NCI-H1048 (cell line): Measurements from ENCODE around the gene RBMS2.
"Not testable (repeated sequence)": the region's sequence is repeated elsewhere in the genome, so short reads cannot be mapped to it uniquely, and the experiment has no call there.

Source experiments
- DNase-seq: peaks from one replicate; lab custom pipeline; 2025; lab: John Stamatoyannopoulos, UW

Gene RBMS2

DNA sequence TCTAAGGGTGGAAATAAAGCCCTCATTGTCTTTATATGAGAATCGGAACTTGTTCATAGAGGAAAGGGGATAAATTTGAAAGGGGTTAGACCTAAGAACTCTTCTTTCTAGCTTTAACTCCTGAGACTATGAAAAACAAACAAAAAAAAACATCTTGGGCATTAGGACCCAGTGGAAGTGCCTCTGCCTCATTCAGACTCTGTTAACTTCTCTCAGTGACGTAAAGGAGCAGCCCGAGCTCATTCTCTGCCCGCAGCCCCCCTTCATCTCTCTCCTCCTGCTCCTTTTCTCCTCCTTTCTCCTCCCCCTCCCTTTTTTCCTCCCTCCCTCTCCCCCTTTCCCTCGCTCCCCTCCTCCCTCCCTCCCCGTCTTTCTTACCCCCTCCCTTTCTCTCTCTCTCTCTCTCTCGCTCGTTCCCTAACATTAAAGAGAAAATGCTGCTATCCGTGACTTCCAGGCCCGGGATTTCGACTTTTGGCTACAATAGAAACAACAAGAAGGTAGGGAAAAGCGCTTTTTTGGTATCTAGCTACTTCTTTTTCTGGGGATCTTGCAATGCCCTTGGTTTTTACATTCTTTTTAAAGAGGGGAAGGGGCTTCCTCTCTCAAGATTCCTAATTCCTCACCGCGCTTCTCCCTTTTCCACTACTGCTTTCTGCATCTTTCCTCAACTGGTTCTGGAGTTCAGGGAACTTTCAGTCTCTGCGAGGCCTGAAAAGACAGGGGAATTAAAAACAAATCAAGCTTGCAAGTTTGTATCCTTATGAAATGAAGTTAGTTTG is at the start of gene RBMS2:
Gene RBMS2, plus strand, starts transcription at position 231 of the 782 bp plus-strand sequence. Its CDS starts 204 bp downstream, at position 435.
- DNase-seq: peak; percentile 62

DNA sequence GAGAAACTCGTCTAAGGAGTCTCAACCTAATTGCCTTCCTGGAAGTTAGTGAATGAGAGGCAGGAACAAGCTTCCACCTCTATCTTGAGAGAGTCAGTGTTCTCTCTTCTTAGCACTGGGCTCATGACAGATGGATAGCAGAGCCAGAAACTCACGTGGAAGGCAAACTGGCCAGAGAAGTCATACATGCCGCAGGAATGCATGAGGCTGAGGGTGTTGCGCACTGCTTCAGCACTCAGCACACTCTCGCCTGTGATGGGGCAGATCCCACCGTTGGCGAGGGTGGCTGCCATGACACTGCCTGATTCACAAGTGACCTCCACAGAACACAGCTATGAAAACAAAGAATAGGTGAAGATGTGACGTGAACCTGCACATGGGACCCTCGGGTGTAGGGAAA is 47.2 kb upstream of the RBMS2 start:
- no peak for DNase-seq

- DNase-seq: no peak
These were observed 45.5 kb upstream of the RBMS2 start for GRCh38 chr12:56476143-56476542.

GRCh38 chr12:56476972-56477432 is 44.6 kb upstream of the RBMS2 start:
- DNase-seq: no peak

DNA sequence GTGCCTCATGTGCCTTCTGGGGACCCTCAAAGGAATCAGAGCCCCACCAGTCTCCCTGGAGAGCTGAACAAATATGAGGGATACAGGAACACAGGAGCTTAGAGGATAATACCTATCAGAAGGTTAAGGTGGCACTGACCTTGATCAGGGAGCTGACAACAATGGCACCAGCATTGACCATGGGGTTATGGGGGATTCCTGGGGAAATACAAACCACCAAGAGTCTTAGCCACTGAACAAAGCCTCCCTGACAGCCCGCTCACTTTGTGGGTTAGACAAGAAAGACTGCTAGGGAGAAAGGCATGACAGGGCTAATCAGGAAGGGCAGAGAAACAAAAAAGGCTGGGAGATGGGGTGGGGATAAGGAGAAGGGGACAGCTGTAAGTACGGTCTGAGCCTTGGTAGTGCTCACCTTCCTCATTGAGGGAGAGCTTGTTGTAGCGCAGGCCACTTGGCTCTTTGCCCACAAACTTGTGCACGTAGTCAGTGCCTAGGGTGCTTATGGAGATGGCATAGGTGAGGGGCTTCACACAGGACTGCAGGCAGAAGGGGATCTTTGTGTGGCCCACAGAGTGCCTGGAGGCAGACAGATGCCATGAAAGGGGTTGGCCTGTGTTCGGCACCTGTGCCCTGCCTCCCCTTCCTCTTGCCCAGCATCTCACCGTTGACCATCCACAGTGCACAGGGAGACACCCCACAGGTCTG is 43.9 kb upstream of the RBMS2 start:
- DNase-seq: no peak

GRCh38 chr12:56479625-56480024 is 42.0 kb upstream of the RBMS2 start:
- DNase-seq: no peak

GRCh38 chr12:56484566-56484965 is 37.1 kb upstream of the RBMS2 start:
- no peak for DNase-seq

DNA sequence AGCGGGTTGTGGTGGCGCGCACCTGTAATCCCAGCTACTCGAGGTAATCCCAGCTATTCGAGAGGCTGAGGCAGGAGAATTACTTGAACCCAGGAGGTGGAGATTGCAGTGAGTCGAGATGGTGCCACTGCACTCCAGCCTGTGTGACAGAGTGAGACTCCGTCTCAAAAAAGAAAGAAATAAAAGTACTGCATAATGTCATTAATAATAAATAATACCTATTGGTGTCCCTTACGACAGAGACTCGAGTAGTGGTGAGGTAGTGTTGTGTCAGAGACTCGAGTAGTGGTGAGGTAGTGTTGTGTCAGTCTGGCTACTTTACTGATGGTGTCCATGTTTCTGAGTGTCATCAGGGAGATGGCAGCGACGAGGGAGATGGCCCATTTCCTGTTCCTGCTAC is 34.9 kb upstream of the RBMS2 start:
- DNase-seq: no peak

GRCh38 chr12:56487448-56488040 is 34.1 kb upstream of the RBMS2 start:
- DNase-seq: no peak

DNA sequence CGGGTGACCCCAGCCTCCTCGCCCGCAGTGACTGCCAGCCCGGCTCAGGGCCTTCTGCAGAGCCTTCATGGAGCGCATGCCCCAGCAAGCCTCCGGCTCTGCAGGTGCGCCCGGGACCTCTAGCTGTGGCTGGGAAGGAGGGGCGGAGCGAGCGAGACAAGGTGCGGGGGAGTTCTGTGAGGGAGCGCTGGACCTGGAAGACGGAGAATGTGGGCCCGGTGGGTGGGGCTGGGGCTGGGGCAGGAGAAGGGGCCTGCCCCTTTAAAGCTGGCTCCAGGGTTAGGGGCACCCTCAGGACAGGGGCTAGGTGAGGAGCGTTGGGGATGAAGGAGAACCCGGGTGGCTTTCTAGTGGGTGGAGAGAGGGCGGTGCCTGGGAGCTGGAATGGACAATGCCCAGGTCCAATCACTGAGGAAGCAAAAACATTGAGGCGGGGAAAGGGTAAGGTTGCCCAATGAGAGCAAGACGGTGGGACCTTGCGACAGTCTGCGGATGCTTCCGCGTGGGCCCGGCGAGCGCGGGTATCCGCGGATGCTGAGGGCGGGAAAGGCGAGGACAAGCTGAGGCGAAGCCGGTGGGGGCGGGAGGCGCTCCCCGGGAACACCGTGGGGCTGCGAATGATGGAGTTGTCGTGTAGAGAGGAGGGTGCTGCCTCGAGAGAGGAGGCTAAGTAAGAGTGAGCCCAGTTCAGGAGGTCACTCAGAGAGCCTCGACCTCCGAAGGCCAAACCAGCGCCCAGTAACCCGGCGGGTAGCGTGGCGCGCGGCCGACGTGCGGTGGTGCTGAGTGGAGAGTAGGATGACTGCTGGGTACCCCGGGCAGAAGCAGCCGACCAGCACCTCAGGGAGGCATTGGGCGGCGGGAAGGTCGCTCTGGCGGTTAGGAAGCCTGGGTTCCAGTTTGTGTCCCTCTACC is 33.3 kb upstream of the RBMS2 start, which contains the start of gene GLS2:
Gene GLS2, minus strand, starts transcription at position 121 of the 915 bp plus-strand sequence. Its CDS starts 43 bp downstream, at position 78.
- DNase-seq: peak; percentile 82

- DNase-seq: no peak
These were observed 31.3 kb upstream of the RBMS2 start for GRCh38 chr12:56490360-56490759.

DNA sequence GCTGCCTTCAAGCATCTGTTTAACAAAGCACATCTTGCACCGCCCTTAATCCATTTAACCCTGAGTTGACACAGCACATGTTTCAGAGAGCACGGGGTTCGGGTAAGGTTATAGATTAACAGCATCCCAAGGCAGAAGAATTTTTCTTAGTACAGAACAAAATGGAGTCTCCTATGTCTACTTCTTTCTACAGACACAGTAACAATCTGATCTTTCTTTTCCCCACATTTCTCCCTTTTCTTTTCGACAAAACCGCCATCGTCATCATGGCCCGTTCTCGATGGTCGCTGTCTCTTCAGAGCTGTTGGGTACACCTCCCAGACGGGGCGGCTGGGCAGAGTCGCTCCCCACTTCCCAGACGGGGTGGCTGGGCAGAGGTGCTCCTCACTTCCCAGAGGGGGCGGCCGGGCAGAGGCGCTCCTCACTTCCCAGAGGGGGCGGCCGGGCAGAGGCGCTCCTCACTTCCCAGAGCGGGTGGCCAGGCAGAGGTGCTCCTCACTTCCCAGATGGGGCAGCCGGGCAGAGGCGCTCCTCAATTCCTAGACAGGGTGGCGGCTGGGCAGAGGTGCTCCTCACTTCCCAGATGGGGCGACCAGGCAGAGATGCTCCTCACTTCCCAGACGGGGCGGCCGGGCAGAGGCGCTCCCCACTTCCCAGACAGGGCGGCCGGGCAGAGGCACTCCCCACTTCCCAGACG is 28.1 kb upstream of the RBMS2 start:
- not testable (repeated sequence) for DNase-seq

DNA sequence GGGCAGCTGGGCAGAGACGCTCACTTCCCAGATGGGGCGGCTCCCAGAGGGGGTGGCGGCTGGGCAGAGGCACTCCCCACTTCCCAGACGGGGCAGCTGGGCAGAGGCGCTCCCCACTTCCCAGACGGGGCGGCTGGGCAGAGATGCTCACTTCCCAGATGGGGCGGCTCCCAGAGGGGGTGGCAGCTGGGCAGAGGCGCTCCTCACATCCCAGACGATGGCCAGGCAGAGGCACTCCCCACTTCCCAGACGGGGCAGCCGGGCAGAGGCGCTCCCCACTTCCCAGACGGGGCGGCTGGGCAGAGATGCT is 27.6 kb upstream of the RBMS2 start:
- DNase-seq: not testable (repeated sequence)

DNA sequence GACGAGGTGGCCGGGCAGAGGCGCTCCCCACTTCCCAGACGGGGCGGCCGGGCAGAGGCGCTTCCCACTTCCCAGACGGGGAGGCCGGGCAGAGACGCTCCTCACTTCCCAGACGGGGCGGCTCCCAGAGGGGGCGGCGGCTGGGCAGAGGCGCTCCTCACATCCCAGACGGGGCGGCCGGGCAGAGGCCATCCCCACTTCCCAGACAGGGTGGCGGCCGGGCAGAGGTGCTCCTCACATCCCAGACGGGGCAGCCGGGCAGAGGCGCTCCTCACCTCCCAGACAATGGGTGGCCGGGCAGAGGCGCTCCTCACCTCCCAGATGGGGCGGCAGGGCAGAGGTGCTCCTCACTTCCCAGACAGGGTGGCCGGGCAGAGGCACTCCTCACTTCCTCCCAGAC is 27.1 kb upstream of the RBMS2 start:
- DNase-seq: not testable (repeated sequence)

DNA sequence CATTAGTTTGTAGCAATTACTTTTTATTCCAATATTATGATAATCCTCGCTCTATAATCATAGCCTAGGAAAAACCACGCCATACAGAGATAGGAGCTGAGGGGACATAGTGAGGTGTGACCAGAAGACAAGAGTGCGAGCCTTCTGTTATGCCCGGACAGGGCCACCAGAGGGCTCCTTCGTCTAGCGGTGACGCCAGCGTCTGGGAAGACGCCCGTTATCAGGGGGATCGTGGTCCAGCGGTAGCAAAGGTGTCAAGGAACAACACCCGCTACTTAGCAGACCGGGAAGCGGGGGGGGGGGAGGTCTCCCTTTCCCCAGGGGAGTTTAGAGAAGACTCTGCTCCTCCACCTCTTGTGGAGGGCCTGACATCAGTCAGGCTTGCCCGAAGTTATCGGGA is 24.9 kb upstream of the RBMS2 start:
- DNase-seq: not testable (repeated sequence)

DNA sequence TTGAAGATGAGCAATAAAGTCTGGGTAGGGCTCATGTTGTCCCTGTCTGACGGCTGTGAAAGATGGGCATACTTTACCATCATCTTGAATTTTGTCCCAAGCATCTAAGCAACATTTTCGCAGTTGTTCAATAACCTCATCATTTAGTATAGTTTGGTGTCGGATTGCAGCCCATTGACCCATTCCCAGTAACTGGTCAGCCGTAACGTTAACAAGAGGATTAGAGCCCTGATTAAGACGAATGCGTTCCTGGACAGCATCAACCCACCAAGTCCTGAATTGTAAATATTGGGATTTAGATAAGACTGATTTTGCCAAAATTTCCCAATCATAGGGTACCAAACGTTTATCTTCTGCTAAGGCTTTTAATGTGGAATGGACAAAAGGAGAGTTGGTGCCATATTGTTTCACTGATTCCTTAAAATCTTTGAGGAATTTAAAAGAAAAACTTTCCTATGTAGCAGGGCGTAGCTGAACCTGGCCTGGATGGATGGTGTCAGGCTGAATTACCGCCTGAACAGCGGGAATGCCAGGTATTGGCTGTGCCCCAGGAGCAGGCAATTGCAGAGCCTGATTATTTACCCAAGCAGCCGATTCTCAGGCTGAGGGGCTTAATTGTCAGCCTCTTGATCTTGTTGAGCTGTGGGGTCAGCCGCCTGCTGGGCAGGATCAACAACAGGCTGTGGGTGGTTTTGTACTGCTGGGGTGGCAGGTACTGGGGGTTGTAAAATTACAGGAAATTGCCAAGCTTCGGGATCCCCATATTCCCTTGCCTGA is 23.3 kb upstream of the RBMS2 start:
- not testable (repeated sequence) for DNase-seq

DNA sequence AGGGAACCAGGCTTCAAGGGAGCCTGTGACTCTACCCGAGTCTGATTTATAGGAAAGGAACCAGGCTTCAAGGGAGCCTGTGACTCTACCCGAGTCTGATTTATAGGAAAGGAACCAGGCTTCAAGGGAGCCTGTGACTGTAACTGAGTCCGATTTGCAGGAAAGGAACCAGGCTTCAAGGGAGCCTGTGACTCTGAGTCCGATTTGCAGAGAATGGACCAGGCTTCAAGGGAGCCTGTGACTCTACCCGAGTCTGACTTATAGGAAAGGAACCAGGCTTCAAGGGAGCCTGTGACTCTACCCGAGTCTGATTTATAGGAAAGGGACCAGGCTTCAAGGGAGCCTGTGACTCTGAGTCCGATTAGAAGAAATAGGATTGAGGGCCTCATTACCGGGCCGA is 22.2 kb upstream of the RBMS2 start:
- DNase-seq: not testable (repeated sequence)

DNA sequence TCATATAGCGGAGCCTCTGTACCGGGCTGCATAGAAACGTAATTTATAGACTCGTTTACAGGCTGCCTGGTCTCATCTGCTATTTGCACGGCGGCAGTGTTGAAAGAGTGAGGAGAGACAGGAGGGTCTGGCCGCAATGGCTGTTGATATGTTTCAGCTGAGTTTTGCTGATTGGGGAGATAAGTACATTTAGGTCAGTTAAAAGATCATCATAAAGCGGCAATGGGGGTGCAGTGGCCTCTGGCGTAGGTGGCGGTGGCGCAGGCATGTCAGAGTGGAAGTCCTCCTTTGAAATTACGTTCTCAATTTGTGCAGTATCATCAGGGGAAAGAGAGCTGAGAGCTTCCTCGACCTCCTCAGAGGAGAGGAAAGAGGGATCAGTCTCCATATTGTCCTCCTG is 21.7 kb upstream of the RBMS2 start:
- DNase-seq: not testable (repeated sequence)

DNA sequence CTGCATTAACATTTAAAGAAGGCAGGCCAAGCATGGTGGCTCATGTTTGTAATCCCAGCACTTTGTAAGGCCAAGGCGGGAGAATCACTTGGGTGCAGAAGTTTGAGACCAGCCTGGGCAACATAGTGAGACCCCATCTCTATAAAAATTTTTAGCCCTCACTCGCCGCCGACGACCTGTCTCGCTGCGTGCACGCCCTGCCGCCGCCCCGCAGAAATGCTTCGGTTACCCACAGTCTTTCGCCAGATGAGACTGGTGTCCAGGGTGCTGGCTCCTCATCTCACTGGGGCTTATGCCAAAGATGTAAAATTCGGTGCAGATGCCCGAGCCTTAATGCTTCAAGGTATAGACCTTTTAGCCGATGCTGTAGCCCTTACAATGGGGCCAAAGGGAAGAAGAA is 10.8 kb upstream of the RBMS2 start:
- DNase-seq: no peak

DNA sequence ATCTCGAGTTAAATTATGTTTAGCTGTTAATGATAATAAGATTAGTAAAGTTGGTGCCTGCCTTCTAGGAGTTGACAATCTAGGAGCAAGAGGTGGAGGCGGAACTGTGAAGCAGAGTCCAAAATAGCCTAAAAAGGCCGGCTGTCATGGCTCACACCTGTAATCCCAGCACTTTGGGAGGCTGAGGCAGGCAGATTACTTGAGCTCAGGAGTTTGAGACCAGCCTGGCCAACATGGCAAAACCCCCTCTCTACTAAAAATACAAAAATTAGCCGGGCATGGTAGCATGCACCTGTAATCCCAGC is 7.7 kb upstream of the RBMS2 start:
- DNase-seq: not testable (repeated sequence)

DNA sequence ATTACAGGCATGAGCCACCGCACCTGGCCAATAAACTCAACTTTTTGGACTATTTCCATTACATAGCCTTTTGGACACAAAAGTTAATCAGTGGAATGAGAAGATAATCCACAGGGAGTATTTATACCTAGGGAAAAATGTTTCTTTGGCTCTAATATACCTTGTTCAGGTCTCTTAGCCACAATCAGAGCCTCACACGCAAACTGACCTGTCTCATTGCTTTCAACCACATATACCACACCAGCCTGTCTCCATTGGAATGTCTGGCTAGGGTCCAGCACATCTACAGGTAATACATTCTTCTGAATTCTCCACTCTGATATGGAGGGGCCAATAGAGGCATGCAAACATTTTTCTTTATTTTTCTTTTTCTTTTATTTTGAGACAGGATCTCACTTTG is 3.8 kb upstream of the RBMS2 start:
- no peak for DNase-seq
